WTC11 (cell line): ENCODE results near the gene RNF215. TPM values are rescaled to one million over a fixed set of nuclear protein-coding genes. Genes with fewer than 3 reads are reported as not detected.

Experiments
- CREM ChIP-seq: sonication (generic); formaldehyde crosslinking; IDR thresholded peaks from 2 replicates; pipeline ENCODE4 v1.8.1; 2022; ENCODE audit warnings: mild to moderate bottlenecking, missing genetic modification reagents, moderate library complexity
- FOXK1 ChIP-seq: sonication (generic); formaldehyde crosslinking; IDR thresholded peaks from 2 replicates; pipeline ENCODE4 v1.8.0; 2022; ENCODE audit warnings: mild to moderate bottlenecking, moderate library complexity, missing genetic modification reagents
- JUN ChIP-seq: sonication (generic); formaldehyde crosslinking; IDR thresholded peaks from 2 replicates; pipeline ENCODE4 v1.8.0; 2023; ENCODE audit warnings: mild to moderate bottlenecking, missing genetic modification reagents
- NFATC4 ChIP-seq: fragments of 250-450 bp; sonication (Bioruptor Pico); IDR thresholded peaks from 2 replicates; pipeline ENCODE4 v1.9.0; 2021; ENCODE audit warnings: mild to moderate bottlenecking
- NFE2L1 ChIP-seq: sonication (generic); formaldehyde crosslinking; IDR thresholded peaks from 2 replicates; pipeline ENCODE4 v1.8.1; 2023; ENCODE audit warnings: missing genetic modification reagents
- NR1H2 ChIP-seq: sonication (generic); formaldehyde crosslinking; IDR thresholded peaks from 2 replicates; pipeline ENCODE4 v1.9.0; 2021; ENCODE audit warnings: mild to moderate bottlenecking, moderate library complexity, missing genetic modification reagents
- RELA ChIP-seq: sonication (generic); formaldehyde crosslinking; IDR thresholded peaks from 2 replicates; pipeline ENCODE4 v1.8.1; 2022; ENCODE audit warnings: missing genetic modification reagents, mild to moderate bottlenecking, borderline replicate concordance
- SP1 ChIP-seq: sonication (generic); formaldehyde crosslinking; conservative IDR thresholded peaks from 2 replicates; pipeline ENCODE4 v1.8.1; 2022; ENCODE audit warnings: missing genetic modification reagents
- TCF7 ChIP-seq: sonication (generic); formaldehyde crosslinking; IDR thresholded peaks from 2 replicates; pipeline ENCODE4 v1.8.0; 2022; ENCODE audit warnings: mild to moderate bottlenecking, low read depth, missing genetic modification reagents, moderate library complexity
- TEAD1 ChIP-seq: sonication (generic); formaldehyde crosslinking; IDR thresholded peaks from 2 replicates; pipeline ENCODE4 v1.8.0; 2022; ENCODE audit warnings: mild to moderate bottlenecking, missing genetic modification reagents
- ZNF138 ChIP-seq: sonication (generic); formaldehyde crosslinking; conservative IDR thresholded peaks from 2 replicates; pipeline ENCODE4 v1.8.1; 2022; ENCODE audit warnings: mild to moderate bottlenecking, moderate library complexity, missing genetic modification reagents
- ZNF219 ChIP-seq: sonication (generic); formaldehyde crosslinking; IDR thresholded peaks from 2 replicates; pipeline ENCODE4 v1.8.0; 2023; ENCODE audit warnings: missing genetic modification reagents, mild to moderate bottlenecking, borderline replicate concordance
- ZNF232 ChIP-seq: sonication (generic); formaldehyde crosslinking; IDR thresholded peaks from 2 replicates; pipeline ENCODE4 v1.8.0; 2022; ENCODE audit warnings: mild to moderate bottlenecking, missing genetic modification reagents
- ZNF263 ChIP-seq: sonication (generic); formaldehyde crosslinking; IDR thresholded peaks from 2 replicates; pipeline ENCODE4 v1.8.1; 2022; ENCODE audit warnings: low read depth, mild to moderate bottlenecking, moderate library complexity, missing genetic modification reagents
- ZNF396 ChIP-seq: fragments of 250-450 bp; sonication (Bioruptor Pico); IDR thresholded peaks from 2 replicates; pipeline ENCODE4 v1.8.0; 2021; ENCODE audit warnings: mild to moderate bottlenecking, moderate library complexity, borderline replicate concordance
- total RNA-seq: library from RNA; stranded (reverse); gene quantifications from 3 replicates; pipeline ENCODE4 v1.2.3, GENCODE V29; 2021
- TF ChIP-seq, protein P1 (sequence below): fragments of 200-600 bp; IDR thresholded peaks from 2 replicates; pipeline ENCODE4 v1.8.0; 2022; ENCODE audit warnings: antibody characterized with exemption
- TF ChIP-seq, protein P2 (sequence below): sonication (generic); formaldehyde crosslinking; IDR thresholded peaks from 2 replicates; pipeline ENCODE4 v1.8.0; 2023; ENCODE audit warnings: missing genetic modification reagents
- TF ChIP-seq, protein P3 (sequence below): sonication (generic); formaldehyde crosslinking; IDR thresholded peaks from 2 replicates; pipeline ENCODE4 v1.8.1; 2023; ENCODE audit warnings: mild to moderate bottlenecking, missing genetic modification reagents
- TF ChIP-seq, protein P4 (sequence below): sonication (generic); formaldehyde crosslinking; conservative IDR thresholded peaks from 2 replicates; pipeline ENCODE4 v1.8.1; 2023; ENCODE audit warnings: mild to moderate bottlenecking, low read depth, missing genetic modification reagents, moderate library complexity
- TF ChIP-seq, protein P5 (sequence below): sonication (generic); formaldehyde crosslinking; conservative IDR thresholded peaks from 2 replicates; pipeline ENCODE4 v1.8.1; 2022; ENCODE audit warnings: mild to moderate bottlenecking, missing genetic modification reagents
- TF ChIP-seq, protein P6 (sequence below): sonication (generic); formaldehyde crosslinking; IDR thresholded peaks from 2 replicates; pipeline ENCODE4 v1.8.1; 2022; ENCODE audit warnings: low read depth, mild to moderate bottlenecking, moderate library complexity, missing genetic modification reagents, borderline replicate concordance
- TF ChIP-seq, protein P7 (sequence below): sonication (generic); formaldehyde crosslinking; IDR thresholded peaks from 2 replicates; pipeline ENCODE4 v1.8.1; 2022; ENCODE audit warnings: low read depth, missing genetic modification reagents, borderline replicate concordance
- TF ChIP-seq, protein P8 (sequence below): sonication (generic); formaldehyde crosslinking; IDR thresholded peaks from 2 replicates; pipeline ENCODE4 v1.8.0; 2023; ENCODE audit warnings: missing genetic modification reagents, mild to moderate bottlenecking, borderline replicate concordance
- TF ChIP-seq, protein P9 (sequence below): sonication (generic); formaldehyde crosslinking; IDR thresholded peaks from 2 replicates; pipeline ENCODE4 v1.8.1; 2022; ENCODE audit warnings: mild to moderate bottlenecking, moderate library complexity, missing genetic modification reagents

The RNF215 gene
- total RNA-seq, 1 experiment from 2014 or later: 25.4 TPM

DNA sequence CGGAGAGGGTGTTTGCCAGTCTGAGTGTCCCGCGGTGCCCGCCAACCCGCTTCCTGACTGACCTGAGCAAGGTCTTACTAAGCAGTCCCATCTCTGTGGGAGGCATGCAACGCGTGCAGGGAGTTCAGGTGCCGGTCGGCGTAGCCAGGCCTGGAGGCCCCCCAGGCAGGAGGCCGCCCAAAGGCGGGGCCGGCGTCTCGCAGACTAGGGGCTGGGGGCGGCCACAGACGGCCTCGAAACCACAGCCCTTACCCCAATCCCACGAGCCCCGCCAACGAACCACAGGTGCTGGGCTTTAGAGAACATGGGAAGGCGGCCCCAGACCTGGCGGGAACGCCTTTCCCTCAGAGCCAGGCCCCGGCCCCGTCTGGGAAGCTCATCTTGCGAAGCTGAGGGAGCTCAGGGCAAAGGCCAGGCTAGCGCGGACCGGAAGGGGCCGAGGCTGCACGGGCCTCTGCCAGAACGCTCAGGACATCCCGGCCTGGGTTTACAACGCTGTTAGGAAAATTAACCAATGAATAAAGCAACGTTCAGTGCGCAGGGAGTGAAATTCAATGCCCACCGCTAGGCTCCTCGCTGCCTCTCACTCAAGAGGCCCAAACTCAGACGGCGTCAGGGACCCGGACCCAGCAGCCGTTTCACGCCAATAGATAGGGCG lies 36.2 kb upstream of the RNF215 start (continued):
- 0 out of 2 replicates have a peak, but pooled peaks have one; percentile 13 for TF ChIP-seq CREM
- TF ChIP-seq, protein P1, sequence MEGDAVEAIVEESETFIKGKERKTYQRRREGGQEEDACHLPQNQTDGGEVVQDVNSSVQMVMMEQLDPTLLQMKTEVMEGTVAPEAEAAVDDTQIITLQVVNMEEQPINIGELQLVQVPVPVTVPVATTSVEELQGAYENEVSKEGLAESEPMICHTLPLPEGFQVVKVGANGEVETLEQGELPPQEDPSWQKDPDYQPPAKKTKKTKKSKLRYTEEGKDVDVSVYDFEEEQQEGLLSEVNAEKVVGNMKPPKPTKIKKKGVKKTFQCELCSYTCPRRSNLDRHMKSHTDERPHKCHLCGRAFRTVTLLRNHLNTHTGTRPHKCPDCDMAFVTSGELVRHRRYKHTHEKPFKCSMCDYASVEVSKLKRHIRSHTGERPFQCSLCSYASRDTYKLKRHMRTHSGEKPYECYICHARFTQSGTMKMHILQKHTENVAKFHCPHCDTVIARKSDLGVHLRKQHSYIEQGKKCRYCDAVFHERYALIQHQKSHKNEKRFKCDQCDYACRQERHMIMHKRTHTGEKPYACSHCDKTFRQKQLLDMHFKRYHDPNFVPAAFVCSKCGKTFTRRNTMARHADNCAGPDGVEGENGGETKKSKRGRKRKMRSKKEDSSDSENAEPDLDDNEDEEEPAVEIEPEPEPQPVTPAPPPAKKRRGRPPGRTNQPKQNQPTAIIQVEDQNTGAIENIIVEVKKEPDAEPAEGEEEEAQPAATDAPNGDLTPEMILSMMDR: no peak
- TF ChIP-seq, protein P2, sequence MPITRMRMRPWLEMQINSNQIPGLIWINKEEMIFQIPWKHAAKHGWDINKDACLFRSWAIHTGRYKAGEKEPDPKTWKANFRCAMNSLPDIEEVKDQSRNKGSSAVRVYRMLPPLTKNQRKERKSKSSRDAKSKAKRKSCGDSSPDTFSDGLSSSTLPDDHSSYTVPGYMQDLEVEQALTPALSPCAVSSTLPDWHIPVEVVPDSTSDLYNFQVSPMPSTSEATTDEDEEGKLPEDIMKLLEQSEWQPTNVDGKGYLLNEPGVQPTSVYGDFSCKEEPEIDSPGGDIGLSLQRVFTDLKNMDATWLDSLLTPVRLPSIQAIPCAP (CRISPR knock-in tag): no peak
- TF ChIP-seq, protein P3, sequence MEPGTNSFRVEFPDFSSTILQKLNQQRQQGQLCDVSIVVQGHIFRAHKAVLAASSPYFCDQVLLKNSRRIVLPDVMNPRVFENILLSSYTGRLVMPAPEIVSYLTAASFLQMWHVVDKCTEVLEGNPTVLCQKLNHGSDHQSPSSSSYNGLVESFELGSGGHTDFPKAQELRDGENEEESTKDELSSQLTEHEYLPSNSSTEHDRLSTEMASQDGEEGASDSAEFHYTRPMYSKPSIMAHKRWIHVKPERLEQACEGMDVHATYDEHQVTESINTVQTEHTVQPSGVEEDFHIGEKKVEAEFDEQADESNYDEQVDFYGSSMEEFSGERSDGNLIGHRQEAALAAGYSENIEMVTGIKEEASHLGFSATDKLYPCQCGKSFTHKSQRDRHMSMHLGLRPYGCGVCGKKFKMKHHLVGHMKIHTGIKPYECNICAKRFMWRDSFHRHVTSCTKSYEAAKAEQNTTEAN: no peak
- TF ChIP-seq, protein P4, sequence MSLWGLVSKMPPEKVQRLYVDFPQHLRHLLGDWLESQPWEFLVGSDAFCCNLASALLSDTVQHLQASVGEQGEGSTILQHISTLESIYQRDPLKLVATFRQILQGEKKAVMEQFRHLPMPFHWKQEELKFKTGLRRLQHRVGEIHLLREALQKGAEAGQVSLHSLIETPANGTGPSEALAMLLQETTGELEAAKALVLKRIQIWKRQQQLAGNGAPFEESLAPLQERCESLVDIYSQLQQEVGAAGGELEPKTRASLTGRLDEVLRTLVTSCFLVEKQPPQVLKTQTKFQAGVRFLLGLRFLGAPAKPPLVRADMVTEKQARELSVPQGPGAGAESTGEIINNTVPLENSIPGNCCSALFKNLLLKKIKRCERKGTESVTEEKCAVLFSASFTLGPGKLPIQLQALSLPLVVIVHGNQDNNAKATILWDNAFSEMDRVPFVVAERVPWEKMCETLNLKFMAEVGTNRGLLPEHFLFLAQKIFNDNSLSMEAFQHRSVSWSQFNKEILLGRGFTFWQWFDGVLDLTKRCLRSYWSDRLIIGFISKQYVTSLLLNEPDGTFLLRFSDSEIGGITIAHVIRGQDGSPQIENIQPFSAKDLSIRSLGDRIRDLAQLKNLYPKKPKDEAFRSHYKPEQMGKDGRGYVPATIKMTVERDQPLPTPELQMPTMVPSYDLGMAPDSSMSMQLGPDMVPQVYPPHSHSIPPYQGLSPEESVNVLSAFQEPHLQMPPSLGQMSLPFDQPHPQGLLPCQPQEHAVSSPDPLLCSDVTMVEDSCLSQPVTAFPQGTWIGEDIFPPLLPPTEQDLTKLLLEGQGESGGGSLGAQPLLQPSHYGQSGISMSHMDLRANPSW (CRISPR knock-in tag): no peak
- TF ChIP-seq, protein P5, sequence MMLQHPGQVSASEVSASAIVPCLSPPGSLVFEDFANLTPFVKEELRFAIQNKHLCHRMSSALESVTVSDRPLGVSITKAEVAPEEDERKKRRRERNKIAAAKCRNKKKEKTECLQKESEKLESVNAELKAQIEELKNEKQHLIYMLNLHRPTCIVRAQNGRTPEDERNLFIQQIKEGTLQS (CRISPR knock-in tag): no peak
- TF ChIP-seq, protein P6, sequence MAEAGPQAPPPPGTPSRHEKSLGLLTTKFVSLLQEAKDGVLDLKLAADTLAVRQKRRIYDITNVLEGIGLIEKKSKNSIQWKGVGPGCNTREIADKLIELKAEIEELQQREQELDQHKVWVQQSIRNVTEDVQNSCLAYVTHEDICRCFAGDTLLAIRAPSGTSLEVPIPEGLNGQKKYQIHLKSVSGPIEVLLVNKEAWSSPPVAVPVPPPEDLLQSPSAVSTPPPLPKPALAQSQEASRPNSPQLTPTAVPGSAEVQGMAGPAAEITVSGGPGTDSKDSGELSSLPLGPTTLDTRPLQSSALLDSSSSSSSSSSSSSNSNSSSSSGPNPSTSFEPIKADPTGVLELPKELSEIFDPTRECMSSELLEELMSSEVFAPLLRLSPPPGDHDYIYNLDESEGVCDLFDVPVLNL (CRISPR knock-in tag): no peak
- no peak for TF ChIP-seq NR1H2
- TF ChIP-seq TCF7 (CRISPR knock-in tag): no peak
- TF ChIP-seq, protein P7, sequence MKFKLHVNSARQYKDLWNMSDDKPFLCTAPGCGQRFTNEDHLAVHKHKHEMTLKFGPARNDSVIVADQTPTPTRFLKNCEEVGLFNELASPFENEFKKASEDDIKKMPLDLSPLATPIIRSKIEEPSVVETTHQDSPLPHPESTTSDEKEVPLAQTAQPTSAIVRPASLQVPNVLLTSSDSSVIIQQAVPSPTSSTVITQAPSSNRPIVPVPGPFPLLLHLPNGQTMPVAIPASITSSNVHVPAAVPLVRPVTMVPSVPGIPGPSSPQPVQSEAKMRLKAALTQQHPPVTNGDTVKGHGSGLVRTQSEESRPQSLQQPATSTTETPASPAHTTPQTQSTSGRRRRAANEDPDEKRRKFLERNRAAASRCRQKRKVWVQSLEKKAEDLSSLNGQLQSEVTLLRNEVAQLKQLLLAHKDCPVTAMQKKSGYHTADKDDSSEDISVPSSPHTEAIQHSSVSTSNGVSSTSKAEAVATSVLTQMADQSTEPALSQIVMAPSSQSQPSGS (CRISPR knock-in tag): no peak
- TF ChIP-seq NFATC4 (CRISPR knock-in tag): no peak
- TF ChIP-seq ZNF138 (CRISPR knock-in tag): no peak
- TF ChIP-seq FOXK1 (CRISPR knock-in tag): peak; percentile 36
- TF ChIP-seq NFE2L1 (CRISPR knock-in tag): no peak
- TF ChIP-seq ZNF232 (CRISPR knock-in tag): peak; percentile 78
- no peak for TF ChIP-seq ZNF219 (CRISPR knock-in tag)
- 0 out of 2 replicates have a peak, but pooled peaks have one; percentile 47 for TF ChIP-seq JUN (CRISPR knock-in tag)
- TF ChIP-seq TEAD1: no peak; the same call in 1 of the 2 replicates
- no peak for TF ChIP-seq ZNF263 (CRISPR knock-in tag)
- TF ChIP-seq, protein P8, sequence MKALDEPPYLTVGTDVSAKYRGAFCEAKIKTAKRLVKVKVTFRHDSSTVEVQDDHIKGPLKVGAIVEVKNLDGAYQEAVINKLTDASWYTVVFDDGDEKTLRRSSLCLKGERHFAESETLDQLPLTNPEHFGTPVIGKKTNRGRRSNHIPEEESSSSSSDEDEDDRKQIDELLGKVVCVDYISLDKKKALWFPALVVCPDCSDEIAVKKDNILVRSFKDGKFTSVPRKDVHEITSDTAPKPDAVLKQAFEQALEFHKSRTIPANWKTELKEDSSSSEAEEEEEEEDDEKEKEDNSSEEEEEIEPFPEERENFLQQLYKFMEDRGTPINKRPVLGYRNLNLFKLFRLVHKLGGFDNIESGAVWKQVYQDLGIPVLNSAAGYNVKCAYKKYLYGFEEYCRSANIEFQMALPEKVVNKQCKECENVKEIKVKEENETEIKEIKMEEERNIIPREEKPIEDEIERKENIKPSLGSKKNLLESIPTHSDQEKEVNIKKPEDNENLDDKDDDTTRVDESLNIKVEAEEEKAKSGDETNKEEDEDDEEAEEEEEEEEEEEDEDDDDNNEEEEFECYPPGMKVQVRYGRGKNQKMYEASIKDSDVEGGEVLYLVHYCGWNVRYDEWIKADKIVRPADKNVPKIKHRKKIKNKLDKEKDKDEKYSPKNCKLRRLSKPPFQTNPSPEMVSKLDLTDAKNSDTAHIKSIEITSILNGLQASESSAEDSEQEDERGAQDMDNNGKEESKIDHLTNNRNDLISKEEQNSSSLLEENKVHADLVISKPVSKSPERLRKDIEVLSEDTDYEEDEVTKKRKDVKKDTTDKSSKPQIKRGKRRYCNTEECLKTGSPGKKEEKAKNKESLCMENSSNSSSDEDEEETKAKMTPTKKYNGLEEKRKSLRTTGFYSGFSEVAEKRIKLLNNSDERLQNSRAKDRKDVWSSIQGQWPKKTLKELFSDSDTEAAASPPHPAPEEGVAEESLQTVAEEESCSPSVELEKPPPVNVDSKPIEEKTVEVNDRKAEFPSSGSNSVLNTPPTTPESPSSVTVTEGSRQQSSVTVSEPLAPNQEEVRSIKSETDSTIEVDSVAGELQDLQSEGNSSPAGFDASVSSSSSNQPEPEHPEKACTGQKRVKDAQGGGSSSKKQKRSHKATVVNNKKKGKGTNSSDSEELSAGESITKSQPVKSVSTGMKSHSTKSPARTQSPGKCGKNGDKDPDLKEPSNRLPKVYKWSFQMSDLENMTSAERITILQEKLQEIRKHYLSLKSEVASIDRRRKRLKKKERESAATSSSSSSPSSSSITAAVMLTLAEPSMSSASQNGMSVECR (CRISPR knock-in tag): peak; percentile 44; the same call in 1 of the 2 replicates
- TF ChIP-seq SP1 (CRISPR knock-in tag): no peak
- TF ChIP-seq, protein P9, sequence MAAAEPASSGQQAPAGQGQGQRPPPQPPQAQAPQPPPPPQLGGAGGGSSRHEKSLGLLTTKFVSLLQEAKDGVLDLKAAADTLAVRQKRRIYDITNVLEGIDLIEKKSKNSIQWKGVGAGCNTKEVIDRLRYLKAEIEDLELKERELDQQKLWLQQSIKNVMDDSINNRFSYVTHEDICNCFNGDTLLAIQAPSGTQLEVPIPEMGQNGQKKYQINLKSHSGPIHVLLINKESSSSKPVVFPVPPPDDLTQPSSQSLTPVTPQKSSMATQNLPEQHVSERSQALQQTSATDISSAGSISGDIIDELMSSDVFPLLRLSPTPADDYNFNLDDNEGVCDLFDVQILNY: no peak; the same call in 1 of the 2 replicates
- no peak for TF ChIP-seq ZNF396 (CRISPR knock-in tag)
- TF ChIP-seq RELA: peak; percentile 58; the same call in 1 of the 2 replicates
